Lower leg skin (tissue), 4 donors: Measurements from ENCODE around the gene WDCP. TPM values are rescaled to one million over a fixed set of nuclear protein-coding genes. Genes with fewer than 3 reads are reported as not detected.
A peak's percentile ranks its signal among the peaks of the same experiment; 100 is the strongest.

ENCODE experiments used
- DNase-seq, 2 donors: peaks; one replicate each; pipeline ENCODE4 v3.0.0-alpha.2; 2019; ENCODE audit warnings: low spot score in 2 of 2
- H3K4me3 ChIP-seq: fragments of 200-600 bp; sonication (generic); 2 replicates; pipeline ENCODE4 v1.5.1; 2017; ENCODE audit warnings: mild to moderate bottlenecking, low read depth; ENCODE audit not compliant: poor library complexity, severe bottlenecking
- POLR2A ChIP-seq, 2 donors: fragments of 450-650 bp; IDR thresholded peaks; one replicate each; pipeline ENCODE4 v1.6.1; 2016 to 2017; ENCODE audit warnings: antibody characterized with exemption in 2 of 2, mild to moderate bottlenecking in 1 of 2, moderate library complexity in 1 of 2
- WGBS, 2 donors: methylation state at CpG; one replicate each; pipeline ENCODE4 v1.1.5; 2018; 5-methylcytosine and 5-hydroxymethylcytosine counted together
- intact Hi-C: fragments of 100-400 bp; cut with DNase I; formaldehyde crosslinking; loops from one replicate; pipeline ENCODE4 v1.15.0; 2023; ENCODE audit warnings: low total_unique reads
- total RNA-seq, 4 donors: library from RNA; depleted of rRNA; stranded (reverse); fragments of >200 nt; gene quantifications; one replicate each; pipeline ENCODE4 v1.1.0, GENCODE V29; 2016
- TF ChIP-seq, protein P1 (sequence below), 3 donors: fragments of 450-650 bp; IDR thresholded peaks; one replicate each; pipeline ENCODE4 v1.5.1; 2016; ENCODE audit warnings: antibody characterized with exemption in 3 of 3, mild to moderate bottlenecking in 3 of 3, moderate library complexity in 2 of 3

WDCP gene
- total RNA-seq, 4 donors from 2014 or later = 2.6 to 4.9 (median 3.8) TPM

DNA sequence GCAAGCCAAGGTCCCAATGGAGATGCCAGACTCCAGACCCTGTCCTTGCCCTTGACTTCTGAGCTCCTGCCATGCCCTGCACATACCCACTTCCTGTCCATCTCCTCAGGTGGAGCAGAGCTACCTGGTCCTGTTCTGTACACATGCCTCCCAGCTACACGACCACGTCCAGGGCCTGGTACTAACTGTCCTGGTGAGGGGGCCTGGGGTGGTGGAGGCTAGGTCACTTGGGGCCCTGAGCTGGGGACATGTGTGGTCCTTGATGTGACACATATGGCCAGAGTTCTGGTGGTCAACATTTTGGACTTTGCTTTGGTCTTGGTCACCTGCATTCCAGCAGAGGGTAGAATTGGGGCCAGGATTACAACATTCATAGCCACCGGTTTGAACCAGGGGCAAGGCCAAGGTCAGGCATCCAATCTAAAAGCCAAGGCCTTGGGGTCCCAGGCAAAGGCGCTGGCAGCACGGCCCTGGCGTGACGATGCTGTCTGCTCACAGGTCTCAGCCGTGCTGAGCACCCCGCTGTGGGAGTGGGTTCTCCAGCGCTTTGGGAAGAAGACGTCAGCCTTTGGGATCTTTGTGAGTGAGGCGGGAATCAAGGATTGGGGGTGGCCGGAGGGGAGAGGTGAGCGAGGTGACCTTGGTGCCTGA, 24.7 kb downstream of the WDCP start:
- no peak overlapping the region for H3K4me3 ChIP-seq
- intact Hi-C loops = no loop called here
- peak in 1 of 2 donors; percentile 50 for DNase-seq
- no peak for TF ChIP-seq POLR2A (IDR thresholded peaks at IDR 0.05)
- TF ChIP-seq, protein P1, sequence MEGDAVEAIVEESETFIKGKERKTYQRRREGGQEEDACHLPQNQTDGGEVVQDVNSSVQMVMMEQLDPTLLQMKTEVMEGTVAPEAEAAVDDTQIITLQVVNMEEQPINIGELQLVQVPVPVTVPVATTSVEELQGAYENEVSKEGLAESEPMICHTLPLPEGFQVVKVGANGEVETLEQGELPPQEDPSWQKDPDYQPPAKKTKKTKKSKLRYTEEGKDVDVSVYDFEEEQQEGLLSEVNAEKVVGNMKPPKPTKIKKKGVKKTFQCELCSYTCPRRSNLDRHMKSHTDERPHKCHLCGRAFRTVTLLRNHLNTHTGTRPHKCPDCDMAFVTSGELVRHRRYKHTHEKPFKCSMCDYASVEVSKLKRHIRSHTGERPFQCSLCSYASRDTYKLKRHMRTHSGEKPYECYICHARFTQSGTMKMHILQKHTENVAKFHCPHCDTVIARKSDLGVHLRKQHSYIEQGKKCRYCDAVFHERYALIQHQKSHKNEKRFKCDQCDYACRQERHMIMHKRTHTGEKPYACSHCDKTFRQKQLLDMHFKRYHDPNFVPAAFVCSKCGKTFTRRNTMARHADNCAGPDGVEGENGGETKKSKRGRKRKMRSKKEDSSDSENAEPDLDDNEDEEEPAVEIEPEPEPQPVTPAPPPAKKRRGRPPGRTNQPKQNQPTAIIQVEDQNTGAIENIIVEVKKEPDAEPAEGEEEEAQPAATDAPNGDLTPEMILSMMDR (IDR thresholded peaks at IDR 0.05) = peak in 1 of 3 donors; percentile 34
- 93 to 94% methylated on average over 14 of the region's 14 CpGs for WGBS, 2 donors

DNA sequence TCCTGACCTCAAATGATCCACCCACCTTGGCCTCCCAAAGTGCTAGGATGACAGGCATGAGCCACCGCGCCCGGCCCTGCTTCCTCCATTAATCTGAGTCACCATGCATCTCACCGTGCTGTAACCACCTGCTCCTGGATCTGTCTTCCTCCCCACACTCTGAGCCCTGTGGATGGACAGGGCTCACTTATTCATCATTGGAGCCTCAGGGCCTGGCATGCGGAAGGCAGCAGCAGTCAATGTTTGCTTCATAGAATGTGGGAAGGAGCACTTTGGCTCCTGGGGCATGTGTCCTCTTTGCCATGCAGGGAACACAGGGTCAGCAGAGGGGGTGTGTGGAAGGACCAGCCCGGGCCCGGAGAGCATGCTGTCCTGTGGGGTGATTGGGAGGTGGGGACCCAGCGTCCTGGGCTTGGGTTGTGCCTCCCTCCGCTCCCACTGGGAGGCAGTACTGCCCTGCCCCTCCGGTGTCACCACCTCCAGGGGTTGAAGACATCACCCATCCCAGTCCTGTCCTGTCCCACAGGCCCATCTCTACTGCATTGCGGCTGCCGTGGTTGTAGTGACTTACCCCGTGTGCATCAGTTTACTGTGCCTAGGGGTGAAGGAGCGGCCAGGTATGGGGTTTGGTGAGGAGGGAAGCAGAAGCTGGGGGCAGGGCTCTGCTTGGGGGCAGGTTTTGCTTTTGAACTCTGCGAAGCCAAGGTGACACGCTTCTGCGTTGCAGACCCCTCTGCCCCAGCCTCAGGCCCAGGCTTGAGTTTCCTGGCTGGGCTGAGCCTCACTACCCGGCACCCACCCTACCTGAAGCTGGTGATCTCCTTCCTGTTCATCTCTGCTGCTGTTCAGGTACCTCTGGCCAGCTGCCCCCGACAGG, 25.8 kb downstream of the WDCP start:
- intact Hi-C loops = no loop called here
- WGBS, 2 donors = 74 to 83% methylated on average over 18 of the region's 19 CpGs
- H3K4me3 ChIP-seq = no peak overlapping the region
- peak in 1 of 2 donors; percentile 61 for DNase-seq
- TF ChIP-seq, protein P1 (IDR thresholded peaks at IDR 0.05) = no peak
- TF ChIP-seq POLR2A (IDR thresholded peaks at IDR 0.05) = no peak

DNA sequence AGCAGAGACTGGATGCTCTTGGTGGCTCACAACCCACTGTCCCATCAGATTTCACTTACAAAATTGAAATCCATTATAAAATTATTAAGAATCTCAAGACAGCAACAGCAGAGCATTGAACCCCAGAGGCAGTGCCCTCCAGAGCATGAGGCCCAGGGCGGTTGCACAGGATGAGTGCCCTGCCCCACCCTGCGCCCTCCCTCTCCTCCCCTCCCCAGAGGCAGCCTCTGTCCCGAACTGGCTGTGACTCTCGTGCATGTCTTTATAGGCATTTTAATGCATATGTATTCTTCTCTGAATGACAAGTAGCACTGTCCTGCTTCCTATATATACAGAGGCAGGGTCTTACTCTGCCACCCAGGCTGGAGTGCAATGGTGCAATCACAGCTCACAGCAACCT, 26.9 kb downstream of the WDCP start:
- DNase-seq = peak in 1 of 2 donors; percentile 36
- no peak for TF ChIP-seq POLR2A (IDR thresholded peaks at IDR 0.05)
- TF ChIP-seq, protein P1 (IDR thresholded peaks at IDR 0.05) = no peak
- 72 to 73% methylated on average over 4 of the region's 4 CpGs for WGBS, 2 donors
- no peak overlapping the region for H3K4me3 ChIP-seq
- intact Hi-C loops = no loop called here

DNA sequence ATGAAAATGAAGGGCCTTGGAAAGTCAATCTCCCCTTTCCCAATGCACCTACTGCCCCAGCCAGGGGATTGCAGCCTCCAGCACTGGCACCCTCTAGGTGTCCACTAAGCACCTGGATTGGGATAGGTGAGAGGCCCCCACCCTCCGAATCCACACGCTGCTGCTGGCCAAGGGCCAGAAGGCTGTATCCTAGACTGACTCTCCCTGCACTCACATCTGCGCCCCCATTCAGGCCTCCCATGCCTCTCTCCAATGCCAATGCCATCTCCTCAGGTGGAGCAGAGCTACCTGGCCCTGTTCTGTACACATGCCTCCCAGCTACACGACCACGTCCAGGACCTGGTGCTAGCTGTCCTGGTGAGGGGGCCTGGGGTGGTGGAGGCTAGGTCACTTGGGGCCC, 27.5 kb downstream of the WDCP start:
- TF ChIP-seq POLR2A (IDR thresholded peaks at IDR 0.05) = no peak
- TF ChIP-seq, protein P1 (IDR thresholded peaks at IDR 0.05) = no peak
- 70 to 90% methylated on average over 5 of the region's 5 CpGs for WGBS, 2 donors
- peak in 1 of 2 donors; percentile 73 for DNase-seq
- intact Hi-C loops = no loop called here
- no peak overlapping the region for H3K4me3 ChIP-seq

DNA sequence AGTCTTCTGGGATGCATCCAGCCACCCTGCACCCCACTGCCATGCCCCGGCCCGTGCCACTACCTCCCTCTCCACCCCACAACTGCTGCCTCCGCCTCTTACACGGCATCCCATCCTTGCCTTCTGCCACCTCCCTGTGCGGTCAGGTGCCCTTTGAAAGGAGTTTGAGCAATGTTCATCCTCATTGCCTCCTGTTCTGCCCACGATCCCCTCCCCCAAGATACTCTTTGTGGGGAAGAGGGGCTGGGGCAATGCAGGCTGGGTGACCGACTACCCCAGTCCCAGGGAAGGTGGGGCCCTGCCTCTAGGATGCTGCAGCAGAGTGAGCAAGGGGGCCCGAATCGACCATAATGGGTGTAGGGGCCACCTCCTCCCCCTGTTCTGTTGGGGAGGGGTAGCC, 28.9 kb downstream of the WDCP start:
- 85 to 90% methylated on average over 9 of the region's 9 CpGs for WGBS, 2 donors
- peak in 1 of 2 donors; percentile 77 for DNase-seq
- TF ChIP-seq, protein P1 (IDR thresholded peaks at IDR 0.05) = no peak
- no peak for TF ChIP-seq POLR2A (IDR thresholded peaks at IDR 0.05)
- intact Hi-C loops = no loop called here
- no peak overlapping the region for H3K4me3 ChIP-seq
